GM12878 (cell line): ENCODE measurements around the gene INF2. TPM values are rescaled to one million over a fixed set of nuclear protein-coding genes. Genes with fewer than 3 reads are reported as not detected.

Source experiments
- BCL11A ChIP-seq: IDR thresholded peaks from 2 replicates; pipeline ENCODE4 v1.6.1; 2011; ENCODE audit warnings: low read depth, low read length
- CHD1 ChIP-seq: IDR thresholded peaks from 2 replicates; pipeline ENCODE4 v1.6.1; 2012; ENCODE audit warnings: low read depth, low read length, improper control_type of control experiment
- CREB1 ChIP-seq: IDR thresholded peaks from 2 replicates; pipeline ENCODE4 v1.6.1; 2012; ENCODE audit warnings: low read depth, mild to moderate bottlenecking, inconsistent platforms
- E2F8 ChIP-seq: fragments of 450-650 bp; IDR thresholded peaks from 2 replicates; pipeline ENCODE4 v1.6.1; 2018; ENCODE audit warnings: mild to moderate bottlenecking, low read depth, moderate library complexity; ENCODE audit not compliant: partially characterized antibody
- ELK1 ChIP-seq: IDR thresholded peaks from 2 replicates; pipeline ENCODE4 v1.6.1; 2012; ENCODE audit warnings: low read depth, low read length, improper control_type of control experiment
- EP300 ChIP-seq, 2 experiments: fragments of 150-350 bp in 1 of 2; IDR thresholded peaks; 2 replicates each; pipeline ENCODE4 v1.6.1; 2011 to 2012; ENCODE audit warnings: low read depth in 2 of 2, low read length in 2 of 2, borderline replicate concordance in 1 of 2, improper control_type of control experiment in 1 of 2, inconsistent platforms in 1 of 2; ENCODE audit not compliant: control insufficient read depth in 1 of 2
- GATAD2B ChIP-seq: fragments of 450-650 bp; conservative IDR thresholded peaks from 2 replicates; pipeline ENCODE4 v1.6.1; 2017; ENCODE audit warnings: low read depth, mild to moderate bottlenecking, moderate library complexity
- IKZF1 ChIP-seq: fragments of 450-650 bp; conservative IDR thresholded peaks from 2 replicates; pipeline ENCODE4 v1.6.1; 2017; ENCODE audit warnings: antibody characterized with exemption, mild to moderate bottlenecking
- KAT2A ChIP-seq: conservative IDR thresholded peaks from 2 replicates; pipeline ENCODE4 v1.6.1; 2011; ENCODE audit warnings: low read depth, low read length; ENCODE audit not compliant: control insufficient read depth
- MXI1 ChIP-seq: fragments of 150-350 bp; IDR thresholded peaks from 2 replicates; pipeline ENCODE4 v1.6.1; 2011; ENCODE audit warnings: low read depth, mild to moderate bottlenecking, inconsistent platforms, low read length, improper control_type of control experiment
- NFYB ChIP-seq: IDR thresholded peaks from 2 replicates; pipeline ENCODE4 v1.6.1; 2011; ENCODE audit warnings: low read depth, mild to moderate bottlenecking, low read length, improper control_type of control experiment, moderate library complexity; ENCODE audit not compliant: insufficient read depth
- PAX5 ChIP-seq: IDR thresholded peaks from 2 replicates; pipeline ENCODE4 v1.6.1; 2011; ENCODE audit warnings: low read depth, low read length, borderline replicate concordance
- POLR2A ChIP-seq: IDR thresholded peaks from 2 replicates; pipeline ENCODE4 v1.6.1; 2011; ENCODE audit warnings: low read depth, mild to moderate bottlenecking, low read length
- POU2F2 ChIP-seq: IDR thresholded peaks from 3 replicates; pipeline ENCODE4 v1.6.1; 2011; ENCODE audit warnings: low read depth, mild to moderate bottlenecking, low read length, borderline replicate concordance
- TCF3 ChIP-seq: IDR thresholded peaks from 2 replicates; pipeline ENCODE4 v1.6.1; 2012; ENCODE audit warnings: low read depth, mild to moderate bottlenecking, low read length, borderline replicate concordance; ENCODE audit not compliant: insufficient read depth
- polyA plus RNA-seq, 11 experiments: library from polyadenylated mRNA; depleted of rRNA in 4 of 11; unstranded in 6 of 11; stranded (reverse) in 5 of 11; fragments of >200 nt; fragmentation: Nextera tagmentation in 4 of 11; fragmentation: Illumina TruSeq in 1 of 11; extraction: Ambion mirVana in 4 of 11; extraction: Trizol in 1 of 11; gene quantifications; 1 replicate in 1 of 11; 2 replicates in 10 of 11; pipeline versions ENCODE4 v1.2.1 to v1.2.3, GENCODE V29; 2011 to 2016; ENCODE audit warnings: inconsistent platforms in 2 of 11, missing spikeins in 2 of 11, low read depth in 1 of 11
- total RNA-seq, 4 experiments: library from RNA; depleted of rRNA in 3 of 4; stranded (reverse); fragments of >200 nt in 3 of 4; fragmentation: Illumina TruSeq in 1 of 4; extraction: Trizol in 1 of 4; gene quantifications; 2 replicates each; pipeline versions ENCODE4 v1.2.1 to v1.2.3, GENCODE V29; 2013 to 2021
- TF ChIP-seq, protein P1 (sequence below): fragments of 450-650 bp; IDR thresholded peaks from 2 replicates; pipeline ENCODE4 v1.6.1; 2017; ENCODE audit warnings: borderline replicate concordance

INF2 gene
- total and polyA plus RNA-seq, 10 of the 15 experiments (the other 5 are each of a cell fraction or from before 2014, with no cell fraction given) = 0.72 to 43.2 (median 8.3) TPM

GRCh38 chr14:104660597-104660996 lies 28.8 kb upstream of the INF2 start (continued):
- no peak for TF ChIP-seq E2F8
- 0 out of 2 replicates have a peak, but pooled peaks have one; percentile 21 for TF ChIP-seq IKZF1
- TF ChIP-seq CHD1 = no peak
- TF ChIP-seq NFYB = no peak
- TF ChIP-seq EP300 (IDR thresholded peaks at IDR 0.05; ENCODE audit: borderline replicate concordance in 1 of 2, control insufficient read depth in 1 of 2, low read depth in 2 of 2, low read length in 2 of 2) = peak in 1 of 2 experiments; percentile 65; a peak in 1 of 4 replicates
- 0 out of 2 replicates have a peak, but pooled peaks have one; percentile 27 for TF ChIP-seq GATAD2B
- TF ChIP-seq CREB1 = peak; percentile 21; the same call in 1 of the 2 replicates
- TF ChIP-seq POU2F2 = peak; percentile 48; the same call in 1 of the 3 replicates
- TF ChIP-seq KAT2A = no peak
- peak; percentile 77; the same call in 1 of the 2 replicates for TF ChIP-seq PAX5
- peak; percentile 78 for TF ChIP-seq BCL11A
- peak; percentile 40; the same call in 1 of the 2 replicates for TF ChIP-seq POLR2A
- no peak for TF ChIP-seq ELK1
- TF ChIP-seq MXI1 = 0 out of 2 replicates have a peak, but pooled peaks have one; percentile 3
- TF ChIP-seq, protein P1, sequence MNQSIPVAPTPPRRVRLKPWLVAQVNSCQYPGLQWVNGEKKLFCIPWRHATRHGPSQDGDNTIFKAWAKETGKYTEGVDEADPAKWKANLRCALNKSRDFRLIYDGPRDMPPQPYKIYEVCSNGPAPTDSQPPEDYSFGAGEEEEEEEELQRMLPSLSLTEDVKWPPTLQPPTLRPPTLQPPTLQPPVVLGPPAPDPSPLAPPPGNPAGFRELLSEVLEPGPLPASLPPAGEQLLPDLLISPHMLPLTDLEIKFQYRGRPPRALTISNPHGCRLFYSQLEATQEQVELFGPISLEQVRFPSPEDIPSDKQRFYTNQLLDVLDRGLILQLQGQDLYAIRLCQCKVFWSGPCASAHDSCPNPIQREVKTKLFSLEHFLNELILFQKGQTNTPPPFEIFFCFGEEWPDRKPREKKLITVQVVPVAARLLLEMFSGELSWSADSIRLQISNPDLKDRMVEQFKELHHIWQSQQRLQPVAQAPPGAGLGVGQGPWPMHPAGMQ = no peak
- TF ChIP-seq TCF3 = no peak
